HUES6 (cell line): ENCODE data around the gene ERCC6.
A peak's percentile ranks its signal among the peaks of the same experiment; 100 is the strongest.

ENCODE experiments used
- H3K27ac ChIP-seq: 2 replicates; pipeline ENCODE4 v1.7.0; 2013; ENCODE audit warnings: low read depth, mild to moderate bottlenecking, low read length, inconsistent platforms
- H3K27me3 ChIP-seq: 2 replicates; pipeline ENCODE4 v1.6.1; 2013; ENCODE audit warnings: low read length; ENCODE audit not compliant: control insufficient read depth, insufficient read depth
- H3K36me3 ChIP-seq: 2 replicates; pipeline ENCODE4 v1.6.1; 2013; ENCODE audit warnings: low read length; ENCODE audit not compliant: control insufficient read depth, insufficient read depth
- H3K4me1 ChIP-seq: 2 replicates; pipeline ENCODE4 v1.6.1; 2013; ENCODE audit warnings: low read length; ENCODE audit not compliant: control insufficient read depth, insufficient read depth
- H3K4me3 ChIP-seq: 2 replicates; pipeline ENCODE4 v1.5.1; 2013; ENCODE audit warnings: low read depth, low read length
- H3K9ac ChIP-seq: one replicate; pipeline ENCODE4 v1.6.1; 2013; ENCODE audit warnings: mild to moderate bottlenecking, low read length
- H3K9me3 ChIP-seq: 2 replicates; pipeline ENCODE4 v1.6.1; 2013; ENCODE audit warnings: low read depth, low read length; ENCODE audit not compliant: control insufficient read depth, insufficient read depth

The ERCC6 gene

GRCh38 chr10:49549640-49550346 lies 10.9 kb upstream of the ERCC6 start:
- no peaks in the 10 kb centered on the region for H3K36me3 ChIP-seq
- H3K9ac ChIP-seq = no peak overlapping the region
- no peaks in the 10 kb centered on the region for H3K27me3 ChIP-seq
- H3K27ac ChIP-seq = no peak overlapping the region
- H3K4me3 ChIP-seq = no peak overlapping the region
- H3K9me3 ChIP-seq = peaks cover 10% of the 10 kb centered on the region; the same call in 1 of the 2 replicates
- no peaks in the 10 kb centered on the region for H3K4me1 ChIP-seq

DNA sequence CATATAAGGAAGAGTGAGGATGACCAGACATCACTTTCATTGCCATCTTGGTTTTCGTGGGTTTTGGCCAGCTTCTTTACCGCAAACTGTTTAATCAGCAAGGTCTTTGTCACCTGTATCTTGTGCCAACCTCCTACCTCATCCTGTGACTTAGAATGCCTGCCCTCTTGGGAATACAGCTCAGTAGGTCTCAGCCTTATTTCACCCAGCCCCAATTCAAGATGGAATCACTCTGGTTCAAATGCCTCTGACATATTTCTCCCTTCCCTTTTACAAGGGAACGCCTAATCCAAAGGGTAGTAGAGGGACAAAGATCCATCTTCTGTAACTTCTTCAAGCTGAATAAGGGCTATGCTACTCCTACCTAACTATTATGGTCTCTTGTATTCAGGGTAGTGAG lies 4.7 kb upstream of the ERCC6 start:
- Histone ChIP-seq H3K9ac (no peak overlapping the region), H3K27me3 (peaks cover 27% of the 10 kb centered on the region), H3K36me3 (no peaks in the 10 kb centered on the region), H3K27ac (no peak overlapping the region), H3K4me1 (peaks cover 7% of the 10 kb centered on the region), H3K4me3 (no peak overlapping the region), H3K9me3 (peaks cover 10% of the 10 kb centered on the region; the same call in 1 of the 2 replicates)

DNA sequence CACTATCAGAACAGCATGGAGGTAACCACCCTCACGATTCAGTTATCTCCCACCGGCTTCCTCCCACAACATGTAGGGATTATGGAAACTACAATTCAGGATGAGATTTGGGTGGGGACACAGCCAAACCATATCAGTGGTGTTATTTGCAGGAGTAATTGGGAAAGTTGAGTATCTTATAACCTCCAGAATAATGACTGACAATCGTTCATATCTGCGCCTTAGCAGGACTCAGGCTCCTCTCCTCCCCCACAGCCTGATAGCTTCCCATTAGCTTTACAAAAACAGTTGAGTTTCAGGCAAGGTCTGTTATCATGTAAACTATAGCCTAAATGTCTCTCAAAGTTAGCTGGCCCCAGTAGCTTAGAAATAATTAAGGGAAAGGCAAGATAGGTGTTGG lies 3.4 kb upstream of the ERCC6 start:
- Histone ChIP-seq H3K4me3 (no peak overlapping the region; the same call in 1 of the 2 replicates), H3K27ac (no peak overlapping the region), H3K9ac (no peak overlapping the region), H3K4me1 (peaks cover 12% of the 10 kb centered on the region), H3K9me3 (peaks cover 10% of the 10 kb centered on the region; the same call in 1 of the 2 replicates), H3K27me3 (peaks cover 27% of the 10 kb centered on the region), H3K36me3 (no peaks in the 10 kb centered on the region)

GRCh38 chr10:49541762-49542161 lies 2.8 kb upstream of the ERCC6 start:
- H3K4me1 ChIP-seq = peaks cover 12% of the 10 kb centered on the region
- peaks cover 10% of the 10 kb centered on the region; the same call in 1 of the 2 replicates for H3K9me3 ChIP-seq
- no peak overlapping the region for H3K4me3 ChIP-seq
- H3K36me3 ChIP-seq = no peaks in the 10 kb centered on the region
- no peak overlapping the region for H3K27ac ChIP-seq
- no peak overlapping the region for H3K9ac ChIP-seq
- peaks cover 27% of the 10 kb centered on the region for H3K27me3 ChIP-seq

DNA sequence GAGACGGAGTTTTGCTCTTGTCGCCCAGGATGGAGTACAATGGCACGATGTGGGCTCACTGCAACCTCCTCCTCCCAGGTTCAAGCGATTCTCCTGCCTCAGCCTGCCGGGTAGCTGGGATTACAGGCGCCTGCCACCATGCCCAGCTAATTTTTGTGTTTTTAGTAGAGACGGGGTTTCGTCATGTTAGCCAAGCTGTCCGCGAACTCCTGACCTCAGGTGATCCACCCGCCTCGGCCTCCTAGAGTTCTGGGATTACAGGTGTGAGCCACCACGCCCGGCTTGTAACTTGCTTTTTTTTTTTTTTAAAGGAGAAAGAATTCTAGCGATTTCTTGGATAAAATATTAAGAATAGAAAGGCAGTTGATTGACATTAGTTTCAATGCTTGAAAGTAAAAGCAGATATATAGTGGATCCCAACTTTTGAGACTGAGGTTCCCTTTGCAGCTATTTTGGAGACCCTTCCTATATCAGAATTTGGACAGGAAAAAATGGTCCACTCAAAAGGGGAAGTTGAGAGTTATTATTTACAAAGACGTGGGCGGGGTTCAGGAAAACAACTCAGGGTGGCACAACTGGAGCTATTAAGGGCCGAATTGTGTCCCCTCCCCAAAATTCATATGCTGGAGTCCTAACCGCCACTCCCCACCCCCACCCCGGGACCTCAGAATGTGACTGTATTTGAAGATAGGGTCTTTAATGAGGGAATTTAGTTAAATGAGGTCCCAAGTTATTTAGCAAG lies 1.3 kb upstream of the ERCC6 start:
- Histone ChIP-seq H3K4me3 (peak overlapping the region; percentile 65), H3K27ac (no peak overlapping the region)

DNA sequence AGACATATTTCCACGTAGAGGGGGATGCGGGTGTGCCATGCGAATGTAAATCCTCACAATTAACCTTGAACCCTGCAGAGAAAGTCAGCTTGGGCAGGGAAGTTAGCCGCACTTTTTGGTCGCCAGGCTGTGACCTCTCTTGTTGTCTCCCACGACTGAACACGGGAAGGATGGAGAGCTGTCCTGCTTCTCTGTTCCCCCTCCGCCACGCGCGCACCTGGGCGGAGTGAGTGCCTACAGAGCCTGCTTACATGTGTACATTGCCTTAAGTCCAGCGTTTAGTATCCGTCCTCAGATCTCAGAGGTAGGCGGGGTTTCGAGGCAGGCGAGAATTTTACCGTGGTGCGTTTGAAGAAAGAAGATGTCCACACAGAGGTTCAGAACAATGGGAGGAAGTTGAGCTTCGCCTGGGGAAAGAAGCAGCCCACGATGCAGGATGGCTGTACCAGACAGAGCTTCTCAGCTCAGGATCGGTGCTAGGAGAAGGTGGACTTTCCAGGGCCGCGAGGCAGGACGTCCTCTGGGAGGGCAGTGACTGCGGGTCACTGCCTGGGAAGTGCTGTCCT lies 482 bp upstream of the ERCC6 start:
- peak overlapping the region; percentile 32 for H3K9ac ChIP-seq
- peaks cover 12% of the 10 kb centered on the region for H3K4me1 ChIP-seq
- H3K27ac ChIP-seq = no peak overlapping the region
- peaks cover 1% of the 10 kb centered on the region; the same call in 1 of the 2 replicates for H3K9me3 ChIP-seq
- H3K27me3 ChIP-seq = peaks cover 27% of the 10 kb centered on the region
- peak overlapping the region; percentile 65 for H3K4me3 ChIP-seq
- H3K36me3 ChIP-seq = no peaks in the 10 kb centered on the region

More for the DNA sequence above, 1.3 kb upstream of the ERCC6 start:
- no peaks in the 10 kb centered on the region for H3K36me3 ChIP-seq
- peaks cover 27% of the 10 kb centered on the region for H3K27me3 ChIP-seq
- H3K9me3 ChIP-seq = peaks cover 9% of the 10 kb centered on the region; the same call in 1 of the 2 replicates
- peaks cover 12% of the 10 kb centered on the region for H3K4me1 ChIP-seq
- H3K9ac ChIP-seq = no peak overlapping the region

DNA sequence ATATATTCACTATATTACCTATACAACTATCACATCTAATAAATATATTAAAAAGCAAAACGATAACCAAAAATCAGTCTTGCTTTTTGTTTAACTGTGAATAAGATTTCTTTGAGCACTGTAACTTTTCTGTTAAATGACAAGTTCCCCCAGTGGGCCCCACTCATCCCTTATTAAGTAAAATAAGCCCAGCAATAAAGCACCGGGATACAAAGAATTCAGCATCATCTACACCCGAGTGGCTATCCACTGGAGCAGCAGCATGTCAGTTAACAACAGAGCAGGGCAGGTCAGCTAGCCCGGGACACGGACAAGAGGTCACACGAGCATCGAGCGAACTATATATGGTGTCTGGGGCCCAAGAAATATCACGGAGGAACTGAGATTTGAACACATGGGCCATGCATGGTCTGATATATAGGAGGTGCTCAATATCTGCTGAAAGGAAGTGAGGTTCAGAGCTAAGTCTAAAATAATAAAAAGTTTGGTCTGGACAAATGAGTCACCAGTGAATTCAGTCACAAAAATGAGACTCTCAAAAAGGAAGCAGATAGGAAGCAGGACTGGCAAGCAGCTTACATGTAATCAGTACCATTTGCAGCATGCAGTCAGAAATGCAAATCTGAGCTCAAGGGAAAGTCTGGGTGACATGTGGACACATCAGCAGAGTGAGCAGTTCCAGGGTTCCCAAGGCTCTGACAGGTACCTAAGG lies 4.1 kb downstream of the ERCC6 start:
- H3K27me3 ChIP-seq = peaks cover 8% of the 10 kb centered on the region
- no peak overlapping the region for H3K4me3 ChIP-seq
- peaks cover 12% of the 10 kb centered on the region for H3K4me1 ChIP-seq
- no peak overlapping the region for H3K9ac ChIP-seq
- H3K27ac ChIP-seq = no peak overlapping the region
- H3K9me3 ChIP-seq = no peaks in the 10 kb centered on the region
- peaks cover 17% of the 10 kb centered on the region for H3K36me3 ChIP-seq

GRCh38 chr10:49532461-49532860 lies 6.5 kb downstream of the ERCC6 start:
- no peaks in the 10 kb centered on the region for H3K4me1 ChIP-seq
- no peaks in the 10 kb centered on the region for H3K9me3 ChIP-seq
- H3K9ac ChIP-seq = no peak overlapping the region
- H3K4me3 ChIP-seq = no peak overlapping the region
- no peak overlapping the region for H3K27ac ChIP-seq
- no peaks in the 10 kb centered on the region for H3K27me3 ChIP-seq
- peaks cover 30% of the 10 kb centered on the region for H3K36me3 ChIP-seq

GRCh38 chr10:49528977-49529506 lies 9.9 kb downstream of the ERCC6 start:
- no peak overlapping the region for H3K27ac ChIP-seq
- no peaks in the 10 kb centered on the region for H3K9me3 ChIP-seq
- H3K9ac ChIP-seq = no peak overlapping the region
- no peaks in the 10 kb centered on the region for H3K4me1 ChIP-seq
- H3K36me3 ChIP-seq = peaks cover 51% of the 10 kb centered on the region
- no peaks in the 10 kb centered on the region for H3K27me3 ChIP-seq
- no peak overlapping the region for H3K4me3 ChIP-seq

DNA sequence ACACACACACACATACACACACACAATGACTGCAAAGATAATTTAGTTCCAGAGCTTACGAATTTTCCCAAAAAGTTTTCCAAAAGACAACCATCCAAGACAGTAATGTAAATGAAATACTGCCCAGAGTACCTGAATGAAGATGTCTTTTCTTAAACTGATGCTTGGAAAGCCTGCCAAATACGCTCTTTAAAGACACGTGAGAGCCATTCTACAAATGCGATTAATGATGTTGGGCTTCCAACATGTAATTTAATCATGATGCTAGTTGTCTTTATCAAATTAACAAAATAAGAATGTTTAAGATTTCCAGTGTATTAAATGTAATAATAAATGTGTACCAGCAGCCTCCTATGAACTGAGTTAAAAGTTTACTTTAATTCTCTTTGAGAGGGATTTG lies 11.1 kb downstream of the ERCC6 start:
- Histone ChIP-seq H3K4me1 (peaks cover 4% of the 10 kb centered on the region; the same call in 1 of the 2 replicates), H3K27me3 (no peaks in the 10 kb centered on the region), H3K36me3 (peaks cover 52% of the 10 kb centered on the region), H3K9ac (no peak overlapping the region), H3K9me3 (no peaks in the 10 kb centered on the region), H3K4me3 (no peak overlapping the region), H3K27ac (no peak overlapping the region)
